SK-N-SH (cell line): ENCODE data around the gene KCTD12. TPM values are rescaled to one million over a fixed set of nuclear protein-coding genes. Genes with fewer than 3 reads are reported as not detected.

Source experiments
- CTCF ChIA-PET: fragments of 300-600, 350-600 bp; formaldehyde crosslinking; extraction: SDS; loops from one replicate; lab custom pipeline; 2021; lab: Yijun Ruan, JAX
- POLR2A ChIA-PET: fragments of 350-600 bp; sonication (Branson Sonifier 250); formaldehyde crosslinking; extraction: SDS; loops from one replicate; lab custom pipeline; 2020; ENCODE audit warnings: antibody characterized with exemption, inconsistent platforms; lab: Yijun Ruan, JAX
- DNase-seq: peaks from one replicate; pipeline ENCODE4 v3.0.0; 2012
- H2AFZ ChIP-seq: fragments of 200-600 bp; sonication (generic); 2 replicates; pipeline ENCODE4 v1.8.1; 2016; ENCODE audit warnings: antibody characterized with exemption, mild to moderate bottlenecking, low read depth
- H3F3A ChIP-seq: fragments of 200-600 bp; sonication (generic); replicated peaks from 2 replicates; pipeline ENCODE3; 2016; ENCODE audit warnings: antibody characterized with exemption, mild to moderate bottlenecking; ENCODE audit not compliant: insufficient read depth
- H3K27ac ChIP-seq, 2 experiments: fragments of 200-500 bp in 1 of 2; fragments of 200-600 bp in 1 of 2; sonication (Bioruptor generic) in 1 of 2; sonication (generic), shearing (Covaris generic) in 1 of 2; 2 replicates each; pipeline versions ENCODE4 v1.5.1 to v1.6.1; 2014 to 2016; ENCODE audit warnings: low read depth in 2 of 2, inconsistent platforms in 1 of 2, low read length in 1 of 2, mild to moderate bottlenecking in 1 of 2, mixed read lengths in 1 of 2
- H3K27me3 ChIP-seq: fragments of 200-600 bp; sonication (generic), shearing (Covaris generic); 2 replicates; pipeline ENCODE4 v1.6.1; 2016; ENCODE audit warnings: mixed run types; ENCODE audit not compliant: insufficient read depth
- H3K36me3 ChIP-seq, 2 experiments: fragments of 200-500 bp in 1 of 2; fragments of 200-600 bp in 1 of 2; sonication (Bioruptor generic) in 1 of 2; sonication (generic) in 1 of 2; replicated peaks in 1 of 2; 2 replicates each; pipeline versions ENCODE3 to v1.5.1; 2014 to 2016; ENCODE audit warnings: low read length in 1 of 2, mild to moderate bottlenecking in 1 of 2; ENCODE audit not compliant: insufficient read depth in 2 of 2, control insufficient read depth in 1 of 2
- H3K4me1 ChIP-seq, 2 experiments: fragments of 200-500 bp in 1 of 2; fragments of 200-600 bp in 1 of 2; sonication (Bioruptor generic) in 1 of 2; sonication (generic), shearing (Covaris generic) in 1 of 2; 2 replicates each; pipeline versions ENCODE4 v1.5.1 to v1.6.1; 2014 to 2016; ENCODE audit warnings: low read depth in 1 of 2, low read length in 1 of 2, mixed run types in 1 of 2; ENCODE audit not compliant: insufficient read depth in 2 of 2, control insufficient read depth in 1 of 2
- H3K4me2 ChIP-seq: fragments of 200-600 bp; sonication (generic), shearing (Covaris generic); 2 replicates; pipeline ENCODE4 v1.6.1; 2017; ENCODE audit warnings: mixed run types
- H3K4me3 ChIP-seq, 2 experiments: fragments of 200-500 bp in 1 of 2; fragments of 200-600 bp in 1 of 2; sonication (Bioruptor generic) in 1 of 2; sonication (generic), shearing (Covaris generic) in 1 of 2; 2 replicates each; pipeline versions ENCODE4 v1.5.1 to v1.8.1; 2014 to 2016; ENCODE audit warnings: low read depth in 2 of 2, inconsistent platforms in 1 of 2, low read length in 1 of 2, mild to moderate bottlenecking in 1 of 2, mixed read lengths in 1 of 2, moderate library complexity in 1 of 2
- H3K79me2 ChIP-seq: fragments of 200-600 bp; sonication (generic); 2 replicates; pipeline ENCODE4 v1.8.1; 2017; ENCODE audit warnings: mild to moderate bottlenecking; ENCODE audit not compliant: insufficient read depth
- H3K9ac ChIP-seq: fragments of 200-600 bp; sonication (generic); 2 replicates; pipeline ENCODE4 v1.6.1; 2017; ENCODE audit warnings: mixed run types
- H3K9me2 ChIP-seq: fragments of 200-600 bp; sonication (generic); 2 replicates; pipeline ENCODE4 v1.6.1; 2017; ENCODE audit warnings: mixed run types
- H3K9me3 ChIP-seq: fragments of 200-600 bp; sonication (generic); 2 replicates; pipeline ENCODE4 v1.6.1; 2017; ENCODE audit warnings: mixed run types, mild to moderate bottlenecking, moderate library complexity
- H4K20me1 ChIP-seq: fragments of 200-600 bp; sonication (generic); 2 replicates; pipeline ENCODE4 v1.6.1; 2017; ENCODE audit warnings: mild to moderate bottlenecking, mixed run types; ENCODE audit not compliant: insufficient read depth
- CHD2 ChIP-seq: fragments of 150-350 bp; IDR thresholded peaks from 2 replicates; pipeline ENCODE4 v1.6.1; 2018; ENCODE audit warnings: low read length; ENCODE audit not compliant: partially characterized antibody
- CTCF ChIP-seq: fragments of 200-600 bp; sonication (generic); IDR thresholded peaks from 2 replicates; pipeline ENCODE4 v1.6.1; 2017; ENCODE audit warnings: antibody characterized with exemption, mild to moderate bottlenecking, moderate library complexity
- EP300 ChIP-seq, 2 experiments: IDR thresholded peaks; 2 replicates each; pipeline versions ENCODE4 v1.4.0 to v1.6.1; 2012; ENCODE audit warnings: borderline replicate concordance in 1 of 2, low read depth in 1 of 2, low read length in 1 of 2
- FOXJ3 ChIP-seq: sonication (generic); formaldehyde crosslinking; IDR thresholded peaks from 2 replicates; pipeline ENCODE4 v1.5.1; 2020; ENCODE audit warnings: mild to moderate bottlenecking, missing genetic modification reagents
- GATA2 ChIP-seq: sonication (generic); formaldehyde crosslinking; IDR thresholded peaks from 2 replicates; pipeline ENCODE4 v1.5.0; 2020; ENCODE audit warnings: mild to moderate bottlenecking, missing genetic modification reagents
- IRF3 ChIP-seq: fragments of 150-350 bp; IDR thresholded peaks from 2 replicates; pipeline ENCODE4 v1.6.1; 2016; ENCODE audit warnings: mild to moderate bottlenecking, low read depth, low read length
- MAX ChIP-seq: IDR thresholded peaks from 2 replicates; pipeline ENCODE4 v1.4.0; 2012; ENCODE audit warnings: low read depth
- RCOR1 ChIP-seq: fragments of 150-350 bp; IDR thresholded peaks from 2 replicates; pipeline ENCODE4 v1.6.1; 2017; ENCODE audit warnings: antibody characterized with exemption, low read length
- REST ChIP-seq: IDR thresholded peaks from 2 replicates; pipeline ENCODE4 v1.6.1; 2012; ENCODE audit warnings: mild to moderate bottlenecking, low read depth, low read length, moderate library complexity
- RFX5 ChIP-seq: IDR thresholded peaks from 2 replicates; pipeline ENCODE4 v1.6.1; 2012; ENCODE audit warnings: mild to moderate bottlenecking, improper control_type of control experiment, low read length
- RXRA ChIP-seq: IDR thresholded peaks from 2 replicates; pipeline ENCODE4 v1.4.0; 2012; ENCODE audit warnings: low read depth, mild to moderate bottlenecking, borderline replicate concordance
- SIN3A ChIP-seq: IDR thresholded peaks from 2 replicates; pipeline ENCODE4 v1.6.1; 2012; ENCODE audit warnings: low read depth, mild to moderate bottlenecking, low read length, moderate library complexity, borderline replicate concordance
- SMC3 ChIP-seq: IDR thresholded peaks from 2 replicates; pipeline ENCODE4 v1.6.1; 2012; ENCODE audit warnings: low read depth, low read length, improper control_type of control experiment
- TAF1 ChIP-seq: IDR thresholded peaks from 2 replicates; pipeline ENCODE4 v1.6.1; 2012; ENCODE audit warnings: low read depth, mild to moderate bottlenecking, low read length, moderate library complexity, borderline replicate concordance
- TCF12 ChIP-seq: IDR thresholded peaks from 2 replicates; pipeline ENCODE4 v1.4.0; 2012
- USF1 ChIP-seq: IDR thresholded peaks from 2 replicates; pipeline ENCODE4 v1.4.0; 2012; ENCODE audit warnings: low read depth, borderline replicate concordance
- WGBS: methylation state at CpG from one replicate; pipeline ENCODE4 v1.1.6; 2017; ENCODE audit warnings: low lambda C conversion rate; 5-methylcytosine and 5-hydroxymethylcytosine counted together
- polyA plus RNA-seq, 3 experiments: library from polyadenylated mRNA; depleted of rRNA; stranded (reverse); fragments of >200 nt; gene quantifications; 2 replicates each; pipeline ENCODE4 v1.2.3, GENCODE V29; 2012

The KCTD12 gene
- polyA plus RNA-seq, 1 of the 3 experiments (the other 2 are of a cell fraction) = 1.0 TPM

GRCh38 chr13:76863022-76863421 lies 23.2 kb downstream of the KCTD12 start:
- Histone ChIP-seq H2AFZ (no peak overlapping the region), H3K36me3 (no peaks in the 10 kb centered on the region), H4K20me1 (no peaks in the 10 kb centered on the region)
- DNase-seq = no peak
- no peak for TF ChIP-seq CHD2
- TF ChIP-seq, all 33 proteins: peak for 0
- Histone ChIP-seq H3K79me2 (no peaks in the 10 kb centered on the region), H3K9me3 (no peaks in the 10 kb centered on the region), H3K4me1 (peaks cover 0 to 2% of the 10 kb centered on the region in 2 experiments; a peak in 1 of 4 replicates), H3K9ac (no peak overlapping the region), H3K27ac (no peak overlapping the region), H3K4me2 (no peak overlapping the region), H3F3A (no peaks in the 10 kb centered on the region), H3K9me2 (no peaks in the 10 kb centered on the region), H3K4me3 (no peak overlapping the region), H3K27me3 (no peaks in the 10 kb centered on the region)
- CTCF ChIA-PET = no interaction called here
- POLR2A ChIA-PET = no interaction called here
- 79% methylated on average over 3 of the region's 3 CpGs for WGBS

- H3K27me3 ChIP-seq = no peaks in the 10 kb centered on the region
- H3F3A ChIP-seq = no peaks in the 10 kb centered on the region
- TF ChIP-seq MAX (no peak), RFX5 (no peak), TAF1 (no peak), RCOR1 (no peak), EP300 (IDR thresholded peaks at IDR 0.05; ENCODE audit: borderline replicate concordance in 1 of 2, low read depth in 1 of 2, low read length in 1 of 2) (no peak), IRF3 (no peak), GATA2 (CRISPR knock-in tag) (no peak), USF1 (no peak), FOXJ3 (CRISPR knock-in tag) (no peak), CTCF (no peak), SIN3A (no peak), SMC3 (no peak), RXRA (no peak), TCF12 (no peak), REST (no peak)
- TF ChIP-seq, all 33 proteins: peak for 0
- H3K36me3 ChIP-seq = no peaks in the 10 kb centered on the region
- H3K9ac ChIP-seq = no peak overlapping the region
- H3K4me3 ChIP-seq = no peak overlapping the region
- no peaks in the 10 kb centered on the region for H3K79me2 ChIP-seq
- H3K9me3 ChIP-seq = no peaks in the 10 kb centered on the region
- POLR2A ChIA-PET = no interaction called here
- H4K20me1 ChIP-seq = no peaks in the 10 kb centered on the region
- CTCF ChIA-PET = no interaction called here
- no peaks in the 10 kb centered on the region for H3K9me2 ChIP-seq
- H3K27ac ChIP-seq = no peak overlapping the region
- H3K4me2 ChIP-seq = no peak overlapping the region
- WGBS = 66% methylated on average over 3 of the region's 3 CpGs
- H2AFZ ChIP-seq = no peak overlapping the region
- H3K4me1 ChIP-seq = peaks cover 0 to 2% of the 10 kb centered on the region in 2 experiments; a peak in 1 of 4 replicates
- no peak for DNase-seq
Measured at GRCh38 chr13:76861859-76862258, 24.3 kb downstream of the KCTD12 start.
